HepG2 (cell line): ENCODE data around the gene KCTD13. TPM values are rescaled to one million over a fixed set of nuclear protein-coding genes. Genes with fewer than 3 reads are reported as not detected.

ENCODE experiments used
- AGO2 ChIP-seq: fragments of 200-400 bp; formaldehyde crosslinking; optimal IDR thresholded peaks from 2 replicates; pipeline ENCODE3; 2017; ENCODE audit warnings: mild to moderate bottlenecking, low read depth, low read length, moderate library complexity
- ATF1 ChIP-seq: IDR thresholded peaks from 2 replicates; pipeline ENCODE4 v1.6.1; 2016; ENCODE audit warnings: mild to moderate bottlenecking, control low read depth
- ELF3 ChIP-seq: IDR thresholded peaks from 2 replicates; pipeline ENCODE4 v1.6.1; 2016; ENCODE audit warnings: missing genetic modification reagents, missing compliant biosample characterization
- FLYWCH1 ChIP-seq: sonication (generic); formaldehyde crosslinking; IDR thresholded peaks from 2 replicates; pipeline ENCODE4 v1.8.1; 2023; ENCODE audit warnings: mild to moderate bottlenecking, missing genetic modification reagents
- FOXK1 ChIP-seq: sonication (generic); formaldehyde crosslinking; IDR thresholded peaks from 2 replicates; pipeline ENCODE4 v1.4.0; 2020; ENCODE audit warnings: low read depth, missing genetic modification reagents, borderline replicate concordance
- GMEB1 ChIP-seq: sonication (generic); formaldehyde crosslinking; IDR thresholded peaks from 2 replicates; pipeline ENCODE4 v1.5.1; 2020; ENCODE audit warnings: missing genetic modification reagents, mild to moderate bottlenecking, borderline replicate concordance
- HDAC2 ChIP-seq: sonication (generic); formaldehyde crosslinking; IDR thresholded peaks from 2 replicates; pipeline ENCODE4 v1.4.0; 2020; ENCODE audit warnings: missing genetic modification reagents
- HNF1B ChIP-seq: sonication (generic); formaldehyde crosslinking; IDR thresholded peaks from 2 replicates; pipeline ENCODE4 v1.5.1; 2020; ENCODE audit warnings: mild to moderate bottlenecking, moderate library complexity, missing genetic modification reagents
- MIER3 ChIP-seq: IDR thresholded peaks from 2 replicates; pipeline ENCODE4 v1.6.1; 2016; ENCODE audit warnings: missing compliant biosample characterization, borderline replicate concordance
- PRDM15 ChIP-seq: sonication (generic); formaldehyde crosslinking; IDR thresholded peaks from 2 replicates; pipeline ENCODE4 v1.4.0; 2020; ENCODE audit warnings: missing genetic modification reagents
- TERF1 ChIP-seq: sonication (generic); formaldehyde crosslinking; IDR thresholded peaks from 2 replicates; pipeline ENCODE4 v1.8.0; 2022; ENCODE audit warnings: mild to moderate bottlenecking, missing genetic modification reagents, moderate library complexity
- ZNF101 ChIP-seq: sonication (generic); formaldehyde crosslinking; IDR thresholded peaks from 2 replicates; pipeline ENCODE4 v1.4.0; 2020; ENCODE audit warnings: mild to moderate bottlenecking, low read depth, missing genetic modification reagents, borderline replicate concordance
- ZNF276 ChIP-seq: sonication (generic); formaldehyde crosslinking; IDR thresholded peaks from 2 replicates; pipeline ENCODE4 v1.4.0; 2020; ENCODE audit warnings: mild to moderate bottlenecking, low read depth, missing genetic modification reagents
- ZNF329 ChIP-seq: sonication (generic); formaldehyde crosslinking; IDR thresholded peaks from 2 replicates; pipeline ENCODE4 v1.9.0; 2021; ENCODE audit warnings: low read depth, mild to moderate bottlenecking, missing genetic modification reagents
- ZNF460 ChIP-seq: sonication (generic); formaldehyde crosslinking; IDR thresholded peaks from 2 replicates; pipeline ENCODE4 v1.5.1; 2020; ENCODE audit warnings: missing genetic modification reagents, mild to moderate bottlenecking, borderline replicate concordance
- ZNF569 ChIP-seq: sonication (generic); formaldehyde crosslinking; IDR thresholded peaks from 2 replicates; pipeline ENCODE4 v1.5.0; 2020; ENCODE audit warnings: mild to moderate bottlenecking, missing genetic modification reagents, moderate library complexity, borderline replicate concordance
- ZNF616 ChIP-seq: sonication (generic); formaldehyde crosslinking; IDR thresholded peaks from 2 replicates; pipeline ENCODE4 v1.5.0; 2020; ENCODE audit warnings: low read depth, mild to moderate bottlenecking, missing genetic modification reagents
- polyA plus RNA-seq, 8 experiments: library from polyadenylated mRNA; depleted of rRNA in 3 of 8; stranded (reverse) in 7 of 8; unstranded in 1 of 8; fragments of >200 nt; fragmentation: Illumina TruSeq in 4 of 8; extraction: Trizol in 4 of 8; gene quantifications; 2 replicates each; pipeline versions ENCODE4 v1.2.1 to v1.2.3, GENCODE V29; 2011 to 2016; ENCODE audit warnings: low read depth in 4 of 8, missing spikeins in 1 of 8, mixed read lengths in 1 of 8; ENCODE audit not compliant: insufficient read depth in 1 of 8
- total RNA-seq, 5 experiments: library from RNA; depleted of rRNA; stranded (reverse); fragments of >200 nt; fragmentation: Illumina TruSeq; extraction: Trizol; gene quantifications; 2 replicates each; pipeline ENCODE4 v1.2.3, GENCODE V29; 2016; ENCODE audit warnings: low read depth in 1 of 5

The KCTD13 gene
- total and polyA plus RNA-seq, 2 of the 13 experiments (the other 11 are each of a cell fraction or from before 2014, with no cell fraction given), result 6.3 to 14.7 TPM

GRCh38 chr16:29891525-29892457 lies 34.2 kb downstream of the KCTD13 start (continued):
- peak; percentile 93 for TF ChIP-seq PRDM15 (CRISPR knock-in tag)
- TF ChIP-seq ZNF329 (CRISPR knock-in tag), result no peak
- peak; percentile 32; the same call in 1 of the 2 replicates for TF ChIP-seq HNF1B (CRISPR knock-in tag)
- TF ChIP-seq ELF3, result peak; percentile 42; the same call in 1 of the 2 replicates
- TF ChIP-seq ATF1 (CRISPR knock-in tag), result peak; percentile 73; the same call in 1 of the 2 replicates
- no peak for TF ChIP-seq FOXK1 (CRISPR knock-in tag)
- TF ChIP-seq FLYWCH1 (CRISPR knock-in tag), result 0 out of 2 replicates have a peak, but pooled peaks have one; percentile 42
- 0 out of 2 replicates have a peak, but pooled peaks have one; percentile 26 for TF ChIP-seq TERF1 (CRISPR knock-in tag)
- TF ChIP-seq GMEB1 (CRISPR knock-in tag), result peak; percentile 56; the same call in 1 of the 2 replicates
- TF ChIP-seq HDAC2 (CRISPR knock-in tag), result peak; percentile 69; the same call in 1 of the 2 replicates
- peak; percentile 53; the same call in 1 of the 2 replicates for TF ChIP-seq ZNF616 (CRISPR knock-in tag)
- TF ChIP-seq ZNF460 (CRISPR knock-in tag), result no peak
- TF ChIP-seq ZNF569 (CRISPR knock-in tag), result no peak
- TF ChIP-seq ZNF101 (CRISPR knock-in tag), result no peak
- no peak for TF ChIP-seq ZNF276 (CRISPR knock-in tag)
- no peak for TF ChIP-seq AGO2
- TF ChIP-seq MIER3 (CRISPR knock-in tag), result 0 out of 2 replicates have a peak, but pooled peaks have one; percentile 32
